HEK293 (cell line): ENCODE data around the gene TMEM184B.

Source experiments
- CTCF ChIA-PET: fragments of 350-600 bp; formaldehyde crosslinking; extraction: SDS; loops from one replicate; lab custom pipeline; 2021; ENCODE audit warnings: antibody characterized with exemption; lab: Yijun Ruan, JAX
- POLR2A ChIA-PET: fragments of 300-600 bp; formaldehyde crosslinking; extraction: SDS; loops from one replicate; lab custom pipeline; 2020; ENCODE audit warnings: antibody characterized with exemption, inconsistent platforms; lab: Yijun Ruan, JAX
- H3K27ac ChIP-seq: fragments of 200-500 bp; sonication (Bioruptor generic); 2 replicates; pipeline ENCODE4 v1.5.1; 2014; ENCODE audit warnings: low read depth, low read length, control low read depth, inconsistent platforms; ENCODE audit errors: extremely low read depth
- H3K36me3 ChIP-seq, 2 experiments: fragments of 200-500 bp in 1 of 2; sonication (Bioruptor generic) in 1 of 2; 1 replicate in 1 of 2; 2 replicates in 1 of 2; pipeline ENCODE4 v1.5.1; 2014 to 2017; ENCODE audit warnings: inconsistent platforms in 2 of 2, low read length in 2 of 2; ENCODE audit not compliant: control insufficient read depth in 2 of 2, insufficient read depth in 1 of 2
- H3K4me1 ChIP-seq: fragments of 200-500 bp; sonication (Bioruptor generic); 2 replicates; pipeline ENCODE4 v1.5.1; 2014; ENCODE audit warnings: mild to moderate bottlenecking, low read length, inconsistent platforms; ENCODE audit not compliant: control insufficient read depth, insufficient read depth
- H3K4me3 ChIP-seq: 2 replicates; pipeline ENCODE4 v1.5.1; 2011; ENCODE audit warnings: low read depth, mild to moderate bottlenecking, control low read depth, low read length, moderate library complexity
- H3K9me3 ChIP-seq: fragments of 200-500 bp; sonication (Bioruptor generic); 2 replicates; pipeline ENCODE4 v1.5.1; 2014; ENCODE audit warnings: low read depth, low read length, inconsistent platforms; ENCODE audit not compliant: control insufficient read depth, insufficient read depth
- GLI4 ChIP-seq: fragments of 450-650 bp; formaldehyde crosslinking; IDR thresholded peaks from 2 replicates; pipeline ENCODE4 v1.5.1; 2016; ENCODE audit warnings: missing biosample characterization, missing genetic modification characterization
- PRDM10 ChIP-seq: fragments of 450-650 bp; formaldehyde crosslinking; IDR thresholded peaks from 2 replicates; pipeline ENCODE4 v1.5.1; 2016; ENCODE audit warnings: missing biosample characterization, missing genetic modification characterization
- PRDM6 ChIP-seq: fragments of 450-650 bp; formaldehyde crosslinking; IDR thresholded peaks from 2 replicates; pipeline ENCODE4 v1.5.1; 2017; ENCODE audit warnings: missing biosample characterization, missing genetic modification characterization
- YY2 ChIP-seq: fragments of 450-650 bp; formaldehyde crosslinking; IDR thresholded peaks from 2 replicates; pipeline ENCODE4 v1.5.1; 2016; ENCODE audit warnings: missing biosample characterization, missing genetic modification characterization
- ZBTB10 ChIP-seq: fragments of 450-650 bp; formaldehyde crosslinking; IDR thresholded peaks from 2 replicates; pipeline ENCODE4 v1.5.1; 2016; ENCODE audit warnings: missing biosample characterization, missing genetic modification characterization
- ZBTB17 ChIP-seq: fragments of 450-650 bp; formaldehyde crosslinking; IDR thresholded peaks from 2 replicates; pipeline ENCODE4 v1.5.1; 2016; ENCODE audit warnings: missing biosample characterization, missing genetic modification characterization
- ZBTB21 ChIP-seq: fragments of 450-650 bp; formaldehyde crosslinking; IDR thresholded peaks from 2 replicates; pipeline ENCODE4 v1.5.1; 2017; ENCODE audit warnings: missing biosample characterization, missing genetic modification characterization
- ZNF174 ChIP-seq: fragments of 450-650 bp; formaldehyde crosslinking; IDR thresholded peaks from 2 replicates; pipeline ENCODE4 v1.5.0; 2017; ENCODE audit warnings: missing biosample characterization, mild to moderate bottlenecking, missing genetic modification characterization
- ZNF19 ChIP-seq: fragments of 450-650 bp; formaldehyde crosslinking; IDR thresholded peaks from 2 replicates; pipeline ENCODE4; 2016; ENCODE audit warnings: missing biosample characterization, missing genetic modification characterization, low read depth
- ZNF248 ChIP-seq: fragments of 450-650 bp; formaldehyde crosslinking; IDR thresholded peaks from 2 replicates; pipeline ENCODE4 v1.5.1; 2017; ENCODE audit warnings: missing biosample characterization, missing genetic modification characterization
- ZNF449 ChIP-seq: fragments of 450-650 bp; formaldehyde crosslinking; IDR thresholded peaks from 2 replicates; pipeline ENCODE4 v1.5.1; 2017; ENCODE audit warnings: missing biosample characterization, mild to moderate bottlenecking, missing genetic modification characterization, moderate library complexity
- ZNF571 ChIP-seq: fragments of 450-650 bp; formaldehyde crosslinking; IDR thresholded peaks from 2 replicates; pipeline ENCODE4 v1.5.0; 2017; ENCODE audit warnings: missing biosample characterization, missing genetic modification characterization
- ZNF658 ChIP-seq: fragments of 450-650 bp; formaldehyde crosslinking; IDR thresholded peaks from 2 replicates; pipeline ENCODE4; 2016; ENCODE audit warnings: missing biosample characterization, missing genetic modification characterization
- ZNF664 ChIP-seq: fragments of 450-650 bp; formaldehyde crosslinking; IDR thresholded peaks from 2 replicates; pipeline ENCODE4 v1.5.1; 2016; ENCODE audit warnings: missing biosample characterization, missing genetic modification characterization
- ZSCAN30 ChIP-seq: fragments of 450-650 bp; IDR thresholded peaks from 2 replicates; pipeline ENCODE4 v1.5.1; 2018; ENCODE audit warnings: missing biosample characterization, mild to moderate bottlenecking, missing genetic modification characterization, moderate library complexity

The TMEM184B gene

GRCh38 chr22:38273135-38273826 is 471 bp upstream of the TMEM184B start (continued):
- TF ChIP-seq ZNF449 (tag by site-specific recombination) (no peak), YY2 (tag by site-specific recombination) (0 out of 2 replicates have a peak, but pooled peaks have one; percentile 40), ZNF174 (tag by site-specific recombination) (no peak), ZNF248 (tag by site-specific recombination) (no peak), ZBTB21 (tag by site-specific recombination) (no peak), ZNF19 (tag by site-specific recombination) (no peak), ZBTB10 (tag by site-specific recombination) (peak; percentile 64)

GRCh38 chr22:38271927-38272372 is 860 bp downstream of the TMEM184B start:
- Histone ChIP-seq H3K27ac (no peak overlapping the region; the same call in 1 of the 2 replicates), H3K4me1 (peaks cover 9% of the 10 kb centered on the region; the same call in 1 of the 2 replicates), H3K36me3 (peaks cover 0 to 10% of the 10 kb centered on the region in 2 experiments; a peak in 1 of 3 replicates), H3K9me3 (no peaks in the 10 kb centered on the region), H3K4me3 (peak overlapping the region; percentile 93)
- TF ChIP-seq ZSCAN30 (tag by site-specific recombination) (0 out of 2 replicates have a peak, but pooled peaks have one; percentile 27), ZNF658 (tag by site-specific recombination) (no peak)
- ChIA-PET CTCF (interaction anchor here (0.6 to 1.8 kb wide), 3 partner anchors 10 to 178 kb away, joined by 3 to 5 read pairs (median 3); no protein-coding TSS in a partner anchor), POLR2A (interaction anchor here (1.1 to 1.2 kb wide), 2 partner anchors 11 to 15 kb away, joined by 3 to 4 read pairs; no protein-coding TSS in a partner anchor)

- Histone ChIP-seq H3K27ac (0 out of 2 replicates have a peak overlapping the region, but pooled peaks have one; percentile 5), H3K4me3 (no peak overlapping the region), H3K4me1 (peaks cover 9% of the 10 kb centered on the region; the same call in 1 of the 2 replicates), H3K36me3 (peaks cover 0 to 10% of the 10 kb centered on the region in 2 experiments; a peak in 1 of 3 replicates), H3K9me3 (no peaks in the 10 kb centered on the region)
- TF ChIP-seq PRDM10 (tag by site-specific recombination) (no peak), ZNF571 (tag by site-specific recombination) (no peak), GLI4 (tag by site-specific recombination) (no peak), PRDM6 (tag by site-specific recombination) (no peak), ZBTB17 (tag by site-specific recombination) (no peak), ZNF664 (tag by site-specific recombination) (peak; percentile 97)
- ChIA-PET CTCF (interaction anchor here (0.6 to 1.8 kb wide), 6 partner anchors 9 to 219 kb away, joined by 3 to 5 read pairs (median 3); no protein-coding TSS in a partner anchor), POLR2A (interaction anchor here (1.2 kb wide), 1 partner anchor 47 kb away, joined by 3 read pairs; no protein-coding TSS in a partner anchor)
Measured at GRCh38 chr22:38271101-38271500, 1.7 kb downstream of the TMEM184B start.
